ENCODE measurements around the gene NELL2.

Gene NELL2

DNA sequence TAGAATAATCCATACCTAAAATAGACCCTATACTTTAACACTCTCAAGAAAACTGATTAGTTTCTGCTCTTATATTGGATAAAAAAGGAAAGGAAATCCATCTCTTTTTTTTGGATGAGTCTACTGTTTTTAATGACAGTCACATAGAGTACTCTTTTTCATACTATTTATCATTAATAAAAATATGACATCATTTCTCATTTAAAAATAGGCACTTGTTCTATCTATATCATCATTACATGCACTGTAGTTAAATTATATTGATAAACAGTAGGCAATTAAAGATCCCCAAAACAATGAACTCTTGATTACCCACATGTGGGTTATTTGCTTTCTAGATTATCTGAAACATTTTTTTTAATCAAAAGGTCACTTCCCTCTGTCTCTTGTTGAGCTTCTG, 338.8 kb downstream of the NELL2 start:
- no peak for DNase-seq (ENCODE audit: low read depth)

DNA sequence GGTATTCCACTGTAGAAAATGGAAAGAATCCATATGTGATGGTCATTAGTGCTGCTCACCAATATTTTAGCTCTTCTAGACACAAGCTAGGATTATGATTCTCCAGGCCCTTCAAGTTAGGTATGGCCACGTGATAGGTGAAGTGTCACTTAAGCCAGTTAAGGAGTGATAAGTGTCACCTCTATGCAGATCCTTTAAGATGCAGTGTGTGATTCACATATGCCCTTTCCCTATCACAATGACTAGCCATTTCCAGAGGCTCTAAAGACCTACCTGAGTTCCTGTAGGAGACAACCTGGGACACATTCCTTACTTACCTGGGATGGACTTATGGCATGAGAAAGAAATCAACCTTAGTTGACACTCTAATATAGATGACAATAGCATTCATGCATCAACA, 343.2 kb downstream of the NELL2 start:
- DNase-seq (ENCODE audit: low read depth) = no peak

DNA sequence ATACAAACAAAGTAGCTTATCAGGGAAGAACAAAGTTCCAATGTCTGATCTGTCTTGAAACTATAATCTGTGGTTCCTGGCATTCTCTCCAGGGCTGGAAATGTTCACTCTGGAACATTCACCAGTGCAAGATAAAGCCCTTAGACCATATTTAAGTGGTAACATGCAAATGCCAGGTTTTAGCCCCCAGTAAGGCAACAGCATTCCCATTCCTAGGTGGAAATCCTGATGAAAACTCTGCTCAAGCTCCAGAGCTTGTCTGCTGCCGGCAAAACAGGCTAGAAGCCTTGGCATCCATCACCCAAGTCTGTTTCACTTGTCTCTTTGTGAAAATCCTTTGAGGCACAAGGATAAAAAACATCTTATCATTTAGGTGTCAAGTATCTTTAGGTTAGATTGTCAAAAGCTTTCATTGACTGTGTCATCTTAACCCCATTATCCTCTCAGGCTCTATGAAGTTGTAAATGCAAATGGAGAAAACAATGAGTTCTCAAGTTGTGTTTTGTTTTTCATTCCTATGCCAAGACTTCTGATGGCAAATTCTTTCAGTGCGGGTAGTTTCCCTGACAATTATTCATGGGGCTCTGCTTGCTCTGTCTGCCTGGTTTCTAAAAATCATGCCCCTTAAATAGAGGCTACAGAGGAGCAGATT, 344.7 kb downstream of the NELL2 start:
- no peak for DNase-seq (ENCODE audit: low read depth)

DNA sequence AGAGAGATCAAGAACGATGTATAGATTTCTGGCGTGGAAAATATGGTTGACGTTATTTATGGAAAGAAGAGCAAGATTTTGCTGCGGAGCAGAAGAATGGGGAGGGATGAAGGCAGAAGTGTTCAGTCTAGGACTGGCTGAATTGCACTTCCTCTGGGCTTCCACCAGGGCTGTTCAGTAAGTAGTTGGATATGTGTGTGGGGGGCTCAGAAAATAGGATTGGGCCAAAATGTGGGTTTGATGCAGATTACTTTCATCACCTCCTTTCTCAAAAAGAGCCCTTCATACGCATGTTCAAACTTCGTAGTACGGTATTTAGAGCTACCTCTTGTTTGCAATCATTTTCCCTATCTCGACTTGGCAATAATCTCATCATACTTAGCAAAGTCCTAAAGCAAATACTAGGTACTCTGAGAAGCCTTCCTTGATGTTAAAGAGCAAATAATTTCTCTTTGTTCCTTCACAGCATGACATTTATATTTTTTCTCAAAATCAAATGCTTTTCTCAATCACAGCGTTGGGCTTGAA, 349.4 kb downstream of the NELL2 start:
- DNase-seq (ENCODE audit: low read depth) = no peak

- DNase-seq (ENCODE audit: low read depth) = no peak
Measured at GRCh38 chr12:44525806-44526654, 350.1 kb downstream of the NELL2 start.

- no peak for DNase-seq (ENCODE audit: low read depth)
Measured at GRCh38 chr12:44523828-44524227, 352.3 kb downstream of the NELL2 start.

DNA sequence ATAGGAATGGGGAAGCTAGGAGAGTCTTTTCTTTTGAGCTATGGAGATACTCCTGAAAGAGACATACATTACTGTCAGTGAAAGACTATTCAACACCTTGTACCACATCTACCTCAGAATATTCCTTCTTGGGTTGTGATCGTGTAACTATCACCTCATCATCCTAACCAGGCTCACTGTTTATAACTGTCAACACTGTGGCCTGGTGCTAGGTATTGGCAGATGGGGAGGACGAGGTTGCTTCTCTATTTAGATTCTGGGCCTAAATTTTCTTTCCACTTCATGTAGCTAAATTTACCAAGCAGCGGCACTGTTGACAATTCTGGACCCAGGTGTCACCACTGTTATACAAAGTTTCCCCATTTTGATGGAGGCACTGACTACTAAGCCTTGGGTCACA, 354.4 kb downstream of the NELL2 start:
- no peak for DNase-seq (ENCODE audit: low read depth)

- no peak for DNase-seq (ENCODE audit: low read depth)
Measured at GRCh38 chr12:44519931-44520330, 356.2 kb downstream of the NELL2 start.

- no peak for DNase-seq (ENCODE audit: low read depth)
Measured at GRCh38 chr12:44511289-44511688, 364.8 kb downstream of the NELL2 start.

DNA sequence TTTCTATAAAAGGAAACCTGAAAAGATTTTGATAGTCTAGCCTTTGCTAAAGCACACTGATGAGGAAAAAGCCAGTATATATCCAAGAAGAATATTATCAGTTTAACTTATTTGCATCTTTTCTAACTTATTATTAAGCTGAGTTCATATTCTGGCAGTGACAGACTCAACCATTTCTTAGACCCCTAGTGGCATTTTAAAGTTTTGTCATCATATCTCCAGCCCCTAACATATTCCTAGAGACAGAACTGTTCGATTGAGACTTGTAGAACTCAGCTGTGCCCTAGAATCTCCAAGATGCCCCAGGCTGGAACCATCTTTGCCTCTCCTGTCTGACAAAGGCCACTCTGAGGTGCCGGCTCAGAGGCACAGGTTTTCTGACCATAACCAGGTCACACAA, 365.6 kb downstream of the NELL2 start:
- no peak for DNase-seq (ENCODE audit: low read depth)

GRCh38 chr12:44510076-44510475, 366.0 kb downstream of the NELL2 start:
- DNase-seq (ENCODE audit: low read depth) = no peak

DNA sequence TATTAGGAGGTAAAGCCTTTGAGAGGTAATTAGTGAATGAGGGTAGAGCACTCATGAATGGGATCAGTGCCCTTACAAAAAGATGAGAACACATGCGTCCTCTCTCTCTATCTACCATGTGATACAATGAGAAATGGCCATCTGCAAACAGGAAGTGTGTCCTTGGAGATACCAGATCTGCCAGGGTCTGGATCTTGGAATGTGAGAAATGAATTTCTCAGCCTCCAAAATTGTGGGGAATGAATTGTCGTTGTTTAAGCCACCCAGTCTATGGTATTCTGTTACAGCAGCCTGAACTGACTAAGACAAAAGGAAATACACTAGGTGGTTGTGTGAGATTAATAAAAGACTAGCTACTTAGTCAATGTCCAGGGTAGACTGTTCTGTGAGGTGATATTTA, 366.6 kb downstream of the NELL2 start:
- peak; percentile 51 for DNase-seq (ENCODE audit: low read depth)

DNA sequence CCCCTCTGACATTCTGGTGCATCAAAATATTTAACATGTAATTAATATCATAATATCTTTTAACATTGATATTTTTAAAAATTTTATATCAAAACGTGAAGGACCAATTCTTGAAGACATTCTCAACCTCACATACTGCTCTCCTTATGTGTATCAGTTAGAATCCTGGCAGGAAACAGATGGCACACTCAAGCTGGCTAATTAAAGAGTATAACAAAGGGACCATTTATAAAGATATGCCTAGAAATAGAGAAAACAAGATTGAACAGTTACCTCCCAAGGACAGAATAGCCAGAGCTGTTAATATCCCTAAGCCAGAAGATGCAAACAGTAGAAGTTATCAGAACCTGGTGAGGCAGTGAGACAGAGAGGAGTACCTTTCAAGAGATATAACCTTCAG, 368.7 kb downstream of the NELL2 start:
- DNase-seq (ENCODE audit: low read depth) = no peak

DNA sequence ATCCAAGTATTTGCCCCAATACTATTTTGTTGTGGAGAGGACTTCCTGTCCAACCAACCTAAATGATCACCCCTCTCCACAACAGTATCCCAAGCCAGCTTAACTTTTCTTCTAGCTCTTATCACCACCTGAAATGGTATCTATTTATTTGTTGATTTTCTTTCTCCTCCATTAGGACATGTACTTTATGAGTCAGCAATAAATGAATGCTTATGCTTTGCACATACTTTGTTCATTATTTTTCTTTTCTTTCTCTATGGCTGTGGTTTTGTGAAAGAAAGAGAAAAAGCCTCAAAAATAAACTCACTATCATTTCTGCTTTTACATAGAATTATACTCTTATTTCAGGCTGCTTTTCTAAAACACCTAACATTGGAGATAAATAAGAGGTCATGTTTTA, 371.3 kb downstream of the NELL2 start:
- no peak for DNase-seq (ENCODE audit: low read depth)

DNA sequence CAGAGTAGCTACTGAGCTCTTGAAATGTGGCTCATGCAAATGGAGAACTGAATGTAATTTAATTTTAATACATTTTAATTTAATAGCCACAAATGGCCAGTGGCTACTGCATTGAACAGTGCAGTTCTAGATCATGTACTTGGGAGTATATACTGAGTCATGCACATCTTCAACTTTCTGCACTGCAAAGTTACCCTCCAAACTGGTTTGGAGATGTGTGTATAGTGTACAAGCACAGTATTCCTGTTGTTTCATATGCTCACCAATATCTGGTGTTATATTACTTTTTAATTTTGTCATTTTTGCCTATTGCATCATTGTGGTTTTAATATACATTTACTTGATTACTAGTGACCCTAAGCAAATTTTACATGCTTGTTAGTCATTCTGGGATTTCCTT, 372.8 kb downstream of the NELL2 start:
- no peak for DNase-seq (ENCODE audit: low read depth)

- DNase-seq (ENCODE audit: low read depth) = no peak
Measured at GRCh38 chr12:44502681-44503080, 373.4 kb downstream of the NELL2 start.

- no peak for DNase-seq (ENCODE audit: low read depth)
Measured at GRCh38 chr12:44500423-44500822, 375.7 kb downstream of the NELL2 start.

DNA sequence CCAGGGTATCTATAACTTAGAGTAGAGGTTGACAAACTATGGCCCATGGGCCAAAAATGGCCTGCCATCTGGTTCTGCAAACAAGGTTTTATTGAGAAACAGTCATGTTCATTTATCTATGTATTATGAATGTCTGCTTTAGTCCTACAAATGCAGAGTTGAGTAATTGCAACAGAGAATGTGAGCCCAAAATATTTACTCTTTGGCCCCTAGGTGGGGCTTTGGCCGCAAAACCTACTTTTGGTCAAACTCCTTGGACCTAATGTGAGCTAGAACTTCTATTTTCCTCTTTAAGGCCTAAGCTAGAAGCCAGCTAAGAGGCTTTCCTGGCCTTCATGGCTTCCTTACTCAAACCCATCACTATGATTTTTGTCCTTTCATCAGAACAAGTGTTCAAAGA, 379.1 kb downstream of the NELL2 start:
- DNase-seq (ENCODE audit: low read depth) = no peak

DNA sequence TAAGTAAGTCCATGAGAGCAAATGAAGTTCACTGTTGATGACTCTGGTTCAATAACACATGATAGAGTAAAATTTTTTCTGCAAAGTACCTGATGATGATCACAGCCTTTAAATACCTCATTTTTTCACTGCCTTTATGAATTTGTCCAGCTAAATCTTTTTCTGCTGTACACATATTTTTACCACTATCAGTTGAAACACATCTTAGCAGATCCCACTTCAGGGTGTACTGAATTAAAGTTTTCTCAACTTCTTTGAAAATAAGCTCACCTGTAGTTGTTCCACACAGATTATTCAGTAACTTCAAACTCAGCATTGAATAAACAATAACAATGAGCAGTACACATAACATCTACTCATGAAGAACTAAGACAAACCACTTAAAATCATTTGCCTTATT, 385.9 kb downstream of the NELL2 start:
- no peak for DNase-seq (ENCODE audit: low read depth)

DNA sequence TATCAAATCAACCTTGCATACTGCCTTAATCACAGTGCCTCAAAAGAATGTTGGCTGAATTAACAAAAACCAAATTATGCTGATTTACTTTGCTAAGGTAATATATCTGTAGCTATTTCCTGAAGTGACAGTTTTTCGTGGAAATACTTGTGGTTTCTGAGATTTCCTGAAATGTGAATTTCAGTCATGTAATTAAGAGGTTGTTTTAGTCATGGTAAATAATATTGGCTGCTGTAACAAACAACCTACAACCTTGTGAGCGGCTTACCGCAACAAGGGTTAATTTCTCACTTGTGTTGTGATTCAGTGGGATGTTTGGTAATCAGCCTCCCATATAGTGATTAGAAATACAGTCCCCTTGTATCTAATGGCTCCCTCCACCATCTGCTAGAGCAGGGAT, 387.9 kb downstream of the NELL2 start:
- no peak for DNase-seq (ENCODE audit: low read depth)

- DNase-seq (ENCODE audit: low read depth) = no peak
Measured at GRCh38 chr12:44484862-44485261, 391.3 kb downstream of the NELL2 start.

GRCh38 chr12:44477331-44477980, 398.7 kb downstream of the NELL2 start:
- DNase-seq (ENCODE audit: low read depth) = no peak

DNA sequence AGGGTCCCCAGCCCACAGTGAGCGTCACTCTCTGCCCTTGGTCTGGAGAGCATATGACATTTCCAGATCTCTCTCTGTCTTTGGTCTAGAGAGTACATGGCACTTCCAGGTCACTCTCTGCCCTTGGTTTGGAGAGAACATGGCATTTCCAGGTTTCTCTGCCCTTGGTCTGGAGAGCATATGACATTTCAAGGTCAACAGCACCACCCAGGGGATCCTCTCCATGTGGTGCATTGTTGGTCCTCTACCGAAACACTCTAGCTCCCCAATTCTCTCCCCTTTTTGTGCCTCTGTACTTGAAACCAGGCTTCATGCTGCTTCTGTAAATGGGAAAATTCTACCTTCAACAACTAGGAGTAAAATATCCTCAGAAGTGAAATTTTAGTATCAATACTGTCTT, 399.4 kb downstream of the NELL2 start:
- no peak for DNase-seq (ENCODE audit: low read depth)
